Smooth muscle cell (in vitro differentiated cells): ENCODE results near the gene PITPNM1. TPM values are rescaled to one million over a fixed set of nuclear protein-coding genes. Genes with fewer than 3 reads are reported as not detected.

Source experiments
- DNase-seq: peaks from one replicate; lab custom pipeline; 2025; ENCODE audit not compliant: unreplicated experiment; lab: John Stamatoyannopoulos, UW
- H2AFZ ChIP-seq: fragments of 200-600 bp; sonication (generic); 2 replicates; pipeline ENCODE4 v1.6.0; 2016; ENCODE audit warnings: antibody characterized with exemption, low read depth, mild to moderate bottlenecking
- H3F3A ChIP-seq: fragments of 200-600 bp; sonication (generic); 2 replicates; pipeline ENCODE4 v1.6.0; 2017; ENCODE audit warnings: antibody characterized with exemption, low read depth
- H3K27ac ChIP-seq: fragments of 200-600 bp; sonication (generic); 2 replicates; pipeline ENCODE4 v1.5.1; 2016; ENCODE audit warnings: low read depth, mild to moderate bottlenecking
- H3K27me3 ChIP-seq: fragments of 200-600 bp; sonication (generic); 2 replicates; pipeline ENCODE4 v1.6.1; 2016; ENCODE audit warnings: low read depth, mild to moderate bottlenecking
- H3K36me3 ChIP-seq: fragments of 200-600 bp; sonication (generic); 2 replicates; pipeline ENCODE4 v1.5.1; 2016; ENCODE audit warnings: low read depth
- H3K4me1 ChIP-seq: fragments of 200-600 bp; sonication (generic); 2 replicates; pipeline ENCODE4 v1.5.1; 2016; ENCODE audit warnings: low read depth
- H3K4me2 ChIP-seq: fragments of 200-600 bp; sonication (generic); 2 replicates; pipeline ENCODE4 v1.6.0; 2016; ENCODE audit warnings: mild to moderate bottlenecking
- H3K4me3 ChIP-seq: fragments of 200-600 bp; sonication (generic); 2 replicates; pipeline ENCODE4 v1.5.1; 2016; ENCODE audit warnings: mild to moderate bottlenecking
- H3K79me2 ChIP-seq: fragments of 200-600 bp; sonication (generic); 2 replicates; pipeline ENCODE4 v1.6.0; 2016; ENCODE audit warnings: low read depth, mild to moderate bottlenecking
- H3K9ac ChIP-seq: fragments of 200-600 bp; sonication (generic); 2 replicates; pipeline ENCODE4 v1.6.0; 2016; ENCODE audit warnings: low read depth
- H3K9me3 ChIP-seq: fragments of 200-600 bp; sonication (generic); replicated peaks from 2 replicates; pipeline ENCODE4 v1.5.1; 2016; ENCODE audit warnings: low read depth
- H4K20me1 ChIP-seq: fragments of 200-600 bp; sonication (generic); 2 replicates; pipeline ENCODE4 v1.6.0; 2016; ENCODE audit warnings: low read depth
- CTCF ChIP-seq: fragments of 200-600 bp; sonication (generic); IDR thresholded peaks from 2 replicates; pipeline ENCODE4 v1.5.1; 2017; ENCODE audit warnings: borderline replicate concordance, mild to moderate bottlenecking, antibody characterized with exemption; ENCODE audit not compliant: insufficient read depth, poor library complexity, severe bottlenecking
- WGBS: methylation state at CpG from one replicate; pipeline ENCODE4 v1.1.7; 2016; ENCODE audit warnings: low lambda C conversion rate; 5-methylcytosine and 5-hydroxymethylcytosine counted together
- polyA plus RNA-seq: library from polyadenylated mRNA; unstranded; fragments of >200 nt; fragmentation: Nextera tagmentation; extraction: Ambion mirVana; gene quantifications from 2 replicates; pipeline ENCODE4 v1.2.1, GENCODE V29; 2016
- total RNA-seq: library from RNA; depleted of rRNA; stranded (reverse); fragments of >200 nt; gene quantifications from 2 replicates; pipeline ENCODE4 v1.2.3, GENCODE V29; 2014

PITPNM1 gene
- total and polyA plus RNA-seq, 2 experiments from 2014 or later = 27.6 to 35.0 TPM

GRCh38 chr11:67521924-67522323 lies 16.8 kb upstream of the PITPNM1 start:
- no peaks in the 10 kb centered on the region for H4K20me1 ChIP-seq
- 82% methylated on average over 8 of the region's 10 CpGs for WGBS
- H3K27me3 ChIP-seq = no peaks in the 10 kb centered on the region
- H3K4me1 ChIP-seq = no peaks in the 10 kb centered on the region
- H3K9me3 ChIP-seq = no peaks in the 10 kb centered on the region
- TF ChIP-seq CTCF = no peak
- DNase-seq = no peak
- no peak overlapping the region for H2AFZ ChIP-seq
- no peaks in the 10 kb centered on the region for H3K79me2 ChIP-seq
- H3K4me3 ChIP-seq = no peak overlapping the region
- H3K9ac ChIP-seq = no peak overlapping the region
- H3K36me3 ChIP-seq = no peaks in the 10 kb centered on the region
- H3K27ac ChIP-seq = no peak overlapping the region
- no peaks in the 10 kb centered on the region for H3F3A ChIP-seq
- H3K4me2 ChIP-seq = no peak overlapping the region

- no peak for DNase-seq
- no peak overlapping the region for H3K27ac ChIP-seq
- WGBS = 89% methylated on average over 12 of the region's 16 CpGs
- H3K4me2 ChIP-seq = no peak overlapping the region
- no peaks in the 10 kb centered on the region for H4K20me1 ChIP-seq
- no peaks in the 10 kb centered on the region for H3K4me1 ChIP-seq
- no peak overlapping the region for H3K9ac ChIP-seq
- H3K9me3 ChIP-seq = no peaks in the 10 kb centered on the region
- H3K27me3 ChIP-seq = no peaks in the 10 kb centered on the region
- no peaks in the 10 kb centered on the region for H3K79me2 ChIP-seq
- no peak overlapping the region for H3K4me3 ChIP-seq
- no peaks in the 10 kb centered on the region for H3F3A ChIP-seq
- no peak overlapping the region for H2AFZ ChIP-seq
- no peak for TF ChIP-seq CTCF
- no peaks in the 10 kb centered on the region for H3K36me3 ChIP-seq
Observed at GRCh38 chr11:67520856-67521824, 16.0 kb upstream of the PITPNM1 start.

GRCh38 chr11:67519726-67520125 lies 14.6 kb upstream of the PITPNM1 start:
- Histone ChIP-seq H4K20me1 (no peaks in the 10 kb centered on the region), H3K9me3 (no peaks in the 10 kb centered on the region), H3K27ac (no peak overlapping the region), H3K27me3 (no peaks in the 10 kb centered on the region), H2AFZ (no peak overlapping the region), H3K4me3 (no peak overlapping the region), H3F3A (no peaks in the 10 kb centered on the region), H3K4me2 (no peak overlapping the region), H3K4me1 (no peaks in the 10 kb centered on the region), H3K79me2 (no peaks in the 10 kb centered on the region), H3K9ac (no peak overlapping the region), H3K36me3 (no peaks in the 10 kb centered on the region)
- no peak for TF ChIP-seq CTCF
- no peak for DNase-seq
- WGBS = 94% methylated on average over 32 of the region's 32 CpGs
